OCI-LY3 (cell line): ENCODE results near the gene ACAP2.

Source experiments
- CTCF ChIP-seq: fragments of 200-600, 300-600 bp; sonication (generic); IDR thresholded peaks from 2 replicates; pipeline ENCODE4 v1.5.1; 2014; ENCODE audit warnings: antibody characterized with exemption, low read length, low read depth
- EZH2phosphoT487 ChIP-seq: fragments of 200-600 bp; shearing (Covaris generic); IDR thresholded peaks from 2 replicates; pipeline ENCODE4 v1.6.1; 2018; ENCODE audit warnings: antibody characterized with exemption, mixed run types, low read depth

- TF ChIP-seq EZH2phosphoT487 (no peak), CTCF (no peak)
Observed at GRCh38 chr3:195423818-195424217, 19.0 kb downstream of the ACAP2 start.
